Astrocyte (in vitro differentiated cells and primary cell): ENCODE results near the gene P3H2. TPM values are rescaled to one million over a fixed set of nuclear protein-coding genes. Genes with fewer than 3 reads are reported as not detected.

ENCODE experiments used
- DNase-seq: peaks from one replicate; pipeline ENCODE4 v3.0.0-alpha.2; 2010; ENCODE audit warnings: low read depth
- FAIRE-seq: peaks from 2 replicates; lab custom pipeline; 2011; peaks lifted over from hg19 to GRCh38; lab: Jason Lieb, UNC
- H2AFZ ChIP-seq: 2 replicates; pipeline ENCODE4 v1.6.0; 2012; ENCODE audit warnings: low read depth, low read length, inconsistent platforms
- H3K27ac ChIP-seq: 2 replicates; pipeline ENCODE4 v1.5.1; 2011; ENCODE audit warnings: low read depth, low read length, inconsistent platforms
- H3K27me3 ChIP-seq: 2 replicates; pipeline ENCODE4 v1.6.0; 2011; ENCODE audit warnings: low read length, inconsistent platforms; ENCODE audit not compliant: insufficient read depth
- H3K36me3 ChIP-seq: 2 replicates; pipeline ENCODE4 v1.5.1; 2011; ENCODE audit warnings: low read length, inconsistent platforms; ENCODE audit not compliant: insufficient read depth
- H3K4me1 ChIP-seq: 2 replicates; pipeline ENCODE4 v1.5.1; 2011; ENCODE audit warnings: low read length, inconsistent platforms; ENCODE audit not compliant: insufficient read depth
- H3K4me2 ChIP-seq: 2 replicates; pipeline ENCODE4 v1.6.0; 2012; ENCODE audit warnings: low read length, inconsistent platforms
- H3K4me3 ChIP-seq: 2 replicates; pipeline ENCODE4 v1.5.1; 2011; ENCODE audit warnings: low read depth, mild to moderate bottlenecking, low read length, inconsistent platforms; ENCODE audit not compliant: insufficient read depth
- H3K79me2 ChIP-seq: 2 replicates; pipeline ENCODE4 v1.6.0; 2012; ENCODE audit warnings: mild to moderate bottlenecking, low read length, inconsistent platforms; ENCODE audit not compliant: insufficient read depth
- H3K9ac ChIP-seq: 2 replicates; pipeline ENCODE4 v1.6.0; 2012; ENCODE audit warnings: mild to moderate bottlenecking, low read length, inconsistent platforms
- H3K9me3 ChIP-seq: 2 replicates; pipeline ENCODE4 v1.5.1; 2012; ENCODE audit warnings: low read depth, mild to moderate bottlenecking, low read length, inconsistent platforms; ENCODE audit not compliant: insufficient read depth
- H4K20me1 ChIP-seq: 2 replicates; pipeline ENCODE4 v1.6.0; 2012; ENCODE audit warnings: low read length, inconsistent platforms; ENCODE audit not compliant: insufficient read depth
- H3K27ac Mint-ChIP-seq: one replicate; pipeline ENCODE4 v1.8.0; 2021; ENCODE audit warnings: mild to moderate bottlenecking, mixed read lengths; ENCODE audit not compliant: unreplicated experiment
- H3K27me3 Mint-ChIP-seq: one replicate; pipeline ENCODE4 v1.8.0; 2021; ENCODE audit warnings: low read depth, mixed read lengths; ENCODE audit not compliant: unreplicated experiment
- H3K36me3 Mint-ChIP-seq: one replicate; pipeline ENCODE4 v1.8.0; 2021; ENCODE audit warnings: low read depth, mixed read lengths; ENCODE audit not compliant: unreplicated experiment
- H3K4me1 Mint-ChIP-seq: one replicate; pipeline ENCODE4 v1.8.0; 2021; ENCODE audit warnings: low read depth, mixed read lengths; ENCODE audit not compliant: unreplicated experiment
- H3K4me3 Mint-ChIP-seq: one replicate; pipeline ENCODE4 v1.8.0; 2021; ENCODE audit warnings: mild to moderate bottlenecking, moderate library complexity, mixed read lengths; ENCODE audit not compliant: unreplicated experiment
- H3K9me3 Mint-ChIP-seq: one replicate; pipeline ENCODE4 v1.8.0; 2021; ENCODE audit warnings: mild to moderate bottlenecking, mixed read lengths; ENCODE audit not compliant: unreplicated experiment
- EZH2 ChIP-seq: IDR thresholded peaks from 2 replicates; pipeline ENCODE4 v1.6.1; 2012; ENCODE audit warnings: mild to moderate bottlenecking, low read length, inconsistent platforms; ENCODE audit not compliant: insufficient read depth
- total RNA-seq: library from RNA; stranded (reverse); gene quantifications from 2 replicates; pipeline ENCODE4 v1.2.1, GENCODE V29; 2021
- TF ChIP-seq, protein P1 (sequence below): IDR thresholded peaks from 2 replicates; pipeline ENCODE4 v1.5.1; 2011; ENCODE audit warnings: low read depth, mild to moderate bottlenecking, inconsistent platforms, low read length, moderate library complexity; ENCODE audit not compliant: insufficient read depth

P3H2 gene
- total RNA-seq, 1 donor from 2014 or later = 57.7 TPM

- Histone ChIP-seq H3K4me2 (no peak overlapping the region), H3K9me3 (no peaks in the 10 kb centered on the region), H3K79me2 (no peaks in the 10 kb centered on the region), H3K27ac (no peak overlapping the region), H3K4me1 (peaks cover 9% of the 10 kb centered on the region), H3K36me3 (no peaks in the 10 kb centered on the region), H3K27me3 (no peaks in the 10 kb centered on the region), H3K4me3 (no peak overlapping the region), H4K20me1 (no peaks in the 10 kb centered on the region), H2AFZ (no peak overlapping the region), H3K9ac (no peak overlapping the region)
- Mint-ChIP-seq H3K4me1 (peaks cover 5% of the 10 kb centered on the region), H3K27me3 (no peaks in the 10 kb centered on the region), H3K9me3 (peaks cover 2% of the 10 kb centered on the region), H3K36me3 (peaks cover 22% of the 10 kb centered on the region), H3K4me3 (no peak overlapping the region), H3K27ac (no peak overlapping the region)
- DNase-seq (no peak), FAIRE-seq (no peak)
- no peak for TF ChIP-seq EZH2
- TF ChIP-seq, protein P1, sequence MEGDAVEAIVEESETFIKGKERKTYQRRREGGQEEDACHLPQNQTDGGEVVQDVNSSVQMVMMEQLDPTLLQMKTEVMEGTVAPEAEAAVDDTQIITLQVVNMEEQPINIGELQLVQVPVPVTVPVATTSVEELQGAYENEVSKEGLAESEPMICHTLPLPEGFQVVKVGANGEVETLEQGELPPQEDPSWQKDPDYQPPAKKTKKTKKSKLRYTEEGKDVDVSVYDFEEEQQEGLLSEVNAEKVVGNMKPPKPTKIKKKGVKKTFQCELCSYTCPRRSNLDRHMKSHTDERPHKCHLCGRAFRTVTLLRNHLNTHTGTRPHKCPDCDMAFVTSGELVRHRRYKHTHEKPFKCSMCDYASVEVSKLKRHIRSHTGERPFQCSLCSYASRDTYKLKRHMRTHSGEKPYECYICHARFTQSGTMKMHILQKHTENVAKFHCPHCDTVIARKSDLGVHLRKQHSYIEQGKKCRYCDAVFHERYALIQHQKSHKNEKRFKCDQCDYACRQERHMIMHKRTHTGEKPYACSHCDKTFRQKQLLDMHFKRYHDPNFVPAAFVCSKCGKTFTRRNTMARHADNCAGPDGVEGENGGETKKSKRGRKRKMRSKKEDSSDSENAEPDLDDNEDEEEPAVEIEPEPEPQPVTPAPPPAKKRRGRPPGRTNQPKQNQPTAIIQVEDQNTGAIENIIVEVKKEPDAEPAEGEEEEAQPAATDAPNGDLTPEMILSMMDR = no peak
Observed at GRCh38 chr3:189977174-189977573, 143.5 kb downstream of the P3H2 start.

GRCh38 chr3:189975391-189975990 is 145.2 kb downstream of the P3H2 start:
- H3K4me1 ChIP-seq = no peaks in the 10 kb centered on the region
- H3K9me3 ChIP-seq = no peaks in the 10 kb centered on the region
- Mint-ChIP-seq H3K4me3 (no peak overlapping the region), H3K27me3 (no peaks in the 10 kb centered on the region), H3K36me3 (peaks cover 25% of the 10 kb centered on the region), H3K27ac (no peak overlapping the region), H3K4me1 (no peaks in the 10 kb centered on the region), H3K9me3 (peaks cover 2% of the 10 kb centered on the region)
- no peaks in the 10 kb centered on the region for H3K27me3 ChIP-seq
- H3K27ac ChIP-seq = no peak overlapping the region
- peaks cover 2% of the 10 kb centered on the region for H3K36me3 ChIP-seq
- no peak overlapping the region for H2AFZ ChIP-seq
- H3K4me3 ChIP-seq = no peak overlapping the region
- TF ChIP-seq, protein P1 = no peak
- TF ChIP-seq EZH2 = no peak
- H3K4me2 ChIP-seq = no peak overlapping the region
- DNase-seq (peak; percentile 64), FAIRE-seq (no peak)
- H3K79me2 ChIP-seq = no peaks in the 10 kb centered on the region
- no peaks in the 10 kb centered on the region for H4K20me1 ChIP-seq
- H3K9ac ChIP-seq = no peak overlapping the region

GRCh38 chr3:189974359-189974758 is 146.3 kb downstream of the P3H2 start:
- no peaks in the 10 kb centered on the region for H3K27me3 Mint-ChIP-seq
- DNase-seq (no peak), FAIRE-seq (no peak)
- no peaks in the 10 kb centered on the region for H4K20me1 ChIP-seq
- H3K27ac ChIP-seq = no peak overlapping the region
- peaks cover 6% of the 10 kb centered on the region for H3K36me3 ChIP-seq
- no peak overlapping the region for H3K4me2 ChIP-seq
- no peak for TF ChIP-seq EZH2
- TF ChIP-seq, protein P1 = no peak
- H3K27me3 ChIP-seq = no peaks in the 10 kb centered on the region
- H3K4me3 Mint-ChIP-seq = no peak overlapping the region
- H3K9me3 ChIP-seq = no peaks in the 10 kb centered on the region
- H3K27ac Mint-ChIP-seq = no peak overlapping the region
- H3K36me3 Mint-ChIP-seq = peaks cover 30% of the 10 kb centered on the region
- no peaks in the 10 kb centered on the region for H3K4me1 ChIP-seq
- H3K9me3 Mint-ChIP-seq = peaks cover 2% of the 10 kb centered on the region
- H3K79me2 ChIP-seq = no peaks in the 10 kb centered on the region
- H2AFZ ChIP-seq = no peak overlapping the region
- H3K4me1 Mint-ChIP-seq = no peaks in the 10 kb centered on the region
- H3K4me3 ChIP-seq = no peak overlapping the region
- no peak overlapping the region for H3K9ac ChIP-seq
